PC-3 (cell line): ENCODE data around the gene LHCGR.

ENCODE experiments used
- CTCF ChIP-seq: fragments of 300-600 bp; sonication (generic); conservative IDR thresholded peaks from 2 replicates; pipeline ENCODE4 v1.5.1; 2017; ENCODE audit warnings: antibody characterized with exemption, low read depth, mild to moderate bottlenecking, low read length
- EZH2 ChIP-seq: fragments of 300-600 bp; sonication (generic); IDR thresholded peaks from one replicate; pipeline ENCODE4 v1.6.1; 2017; ENCODE audit warnings: antibody characterized with exemption, mild to moderate bottlenecking, low read length; ENCODE audit not compliant: unreplicated experiment
- EZH2phosphoT487 ChIP-seq: fragments of 300-600 bp; sonication (generic); IDR thresholded peaks from 2 replicates; pipeline ENCODE4 v1.6.1; 2018; ENCODE audit warnings: mild to moderate bottlenecking, antibody characterized with exemption, low read length, borderline replicate concordance

- TF ChIP-seq CTCF: no peak
- no peak for TF ChIP-seq EZH2phosphoT487
- no peak for TF ChIP-seq EZH2
These were observed 41.3 kb downstream of the LHCGR start for GRCh38 chr2:48714245-48714644.
